Kidney epithelial cell (primary cell): ENCODE data around the gene PRKCD. TPM values are rescaled to one million over a fixed set of nuclear protein-coding genes. Genes with fewer than 3 reads are reported as not detected.

Source experiments
- DNase-seq: peaks from one replicate; pipeline ENCODE4 v3.0.0-alpha.2; 2010; ENCODE audit warnings: low read depth
- H3K27me3 ChIP-seq: 2 replicates; pipeline ENCODE4 v1.6.0; 2011; ENCODE audit warnings: low read length; ENCODE audit not compliant: control insufficient read depth, insufficient read depth
- H3K36me3 ChIP-seq: 2 replicates; pipeline ENCODE4 v1.5.1; 2011; ENCODE audit warnings: low read length; ENCODE audit not compliant: control insufficient read depth, insufficient read depth
- H3K4me3 ChIP-seq: 2 replicates; pipeline ENCODE4 v1.5.1; 2011; ENCODE audit warnings: low read depth, mild to moderate bottlenecking, control low read depth, low read length
- CTCF ChIP-seq: IDR thresholded peaks from 2 replicates; pipeline ENCODE4 v1.5.1; 2011; ENCODE audit warnings: mild to moderate bottlenecking, moderate library complexity, low read length, control low read depth, inconsistent platforms; ENCODE audit not compliant: insufficient read depth, poor library complexity, severe bottlenecking
- total RNA-seq: library from RNA; depleted of rRNA; stranded (reverse); fragments of >200 nt; gene quantifications from 2 replicates; pipeline ENCODE4 v1.2.3, GENCODE V29; 2015

Gene PRKCD
- total RNA-seq, 1 donor from 2014 or later = 6.9 TPM

GRCh38 chr3:53215816-53216215 lies 54.8 kb downstream of the PRKCD start:
- Histone ChIP-seq H3K27me3 (no peaks in the 10 kb centered on the region), H3K36me3 (no peaks in the 10 kb centered on the region), H3K4me3 (no peak overlapping the region)
- no peak for TF ChIP-seq CTCF
- no peak for DNase-seq

GRCh38 chr3:53216723-53217122 lies 55.7 kb downstream of the PRKCD start:
- no peak overlapping the region for H3K4me3 ChIP-seq
- no peak for DNase-seq
- no peaks in the 10 kb centered on the region for H3K27me3 ChIP-seq
- H3K36me3 ChIP-seq = no peaks in the 10 kb centered on the region
- no peak for TF ChIP-seq CTCF

GRCh38 chr3:53217175-53217574 lies 56.2 kb downstream of the PRKCD start:
- Histone ChIP-seq H3K36me3 (no peaks in the 10 kb centered on the region), H3K27me3 (no peaks in the 10 kb centered on the region), H3K4me3 (no peak overlapping the region)
- no peak for TF ChIP-seq CTCF
- DNase-seq = no peak

GRCh38 chr3:53218131-53218530 lies 57.1 kb downstream of the PRKCD start:
- DNase-seq = no peak
- no peak overlapping the region for H3K4me3 ChIP-seq
- TF ChIP-seq CTCF = no peak
- H3K36me3 ChIP-seq = no peaks in the 10 kb centered on the region
- no peaks in the 10 kb centered on the region for H3K27me3 ChIP-seq

GRCh38 chr3:53219895-53220483 lies 59.0 kb downstream of the PRKCD start:
- peak; percentile 29 for DNase-seq

More at GRCh38 chr3:53219895-53220483, 59.0 kb downstream of the PRKCD start:
- no peak overlapping the region for H3K4me3 ChIP-seq
- peaks cover 2% of the 10 kb centered on the region for H3K36me3 ChIP-seq
- H3K27me3 ChIP-seq = no peaks in the 10 kb centered on the region
- peak; percentile 95 for TF ChIP-seq CTCF
